Activated CD4-positive, alpha-beta T cell treated with anti-CD3 and anti-CD28 coated beads, Interleukin-10, Interleukin-2, amounts not matched to agents 100 ng/mL and 50 ng/mL, durations not matched to agents 16 hours and 8 hours (primary cell): ENCODE measurements around the gene NR6A1.

Source experiments
- DNase-seq: peaks from one replicate; pipeline ENCODE4 v3.0.0-alpha.2; 2020

The NR6A1 gene

GRCh38 chr9:124498040-124498439 lies 273.1 kb downstream of the NR6A1 start:
- DNase-seq, result no peak

- DNase-seq, result no peak
Measured at GRCh38 chr9:124497441-124497840, 273.7 kb downstream of the NR6A1 start.

- DNase-seq, result no peak
Measured at GRCh38 chr9:124496463-124496862, 274.6 kb downstream of the NR6A1 start.

GRCh38 chr9:124496075-124496449 lies 275.0 kb downstream of the NR6A1 start:
- DNase-seq, result no peak

GRCh38 chr9:124495126-124496074 lies 275.7 kb downstream of the NR6A1 start:
- DNase-seq, result no peak

GRCh38 chr9:124493794-124494479 lies 277.2 kb downstream of the NR6A1 start:
- no peak for DNase-seq

- no peak for DNase-seq
Measured at GRCh38 chr9:124493218-124493617, 277.9 kb downstream of the NR6A1 start.

GRCh38 chr9:124492818-124493217 lies 278.3 kb downstream of the NR6A1 start:
- no peak for DNase-seq

- no peak for DNase-seq
Measured at GRCh38 chr9:124491049-124491975, 279.8 kb downstream of the NR6A1 start.

GRCh38 chr9:124490004-124490403 lies 281.1 kb downstream of the NR6A1 start:
- no peak for DNase-seq

GRCh38 chr9:124489222-124489621 lies 281.9 kb downstream of the NR6A1 start:
- no peak for DNase-seq

GRCh38 chr9:124488641-124489210 lies 282.4 kb downstream of the NR6A1 start:
- DNase-seq, result no peak

- no peak for DNase-seq
Measured at GRCh38 chr9:124487260-124488182, 283.6 kb downstream of the NR6A1 start.

- DNase-seq, result no peak
Measured at GRCh38 chr9:124486778-124487259, 284.3 kb downstream of the NR6A1 start.

- DNase-seq, result no peak
Measured at GRCh38 chr9:124485936-124486335, 285.2 kb downstream of the NR6A1 start.

- no peak for DNase-seq
Measured at GRCh38 chr9:124485201-124485600, 285.9 kb downstream of the NR6A1 start.

GRCh38 chr9:124483481-124483880 lies 287.6 kb downstream of the NR6A1 start:
- no peak for DNase-seq

GRCh38 chr9:124482431-124483031 lies 288.6 kb downstream of the NR6A1 start:
- no peak for DNase-seq

GRCh38 chr9:124481115-124481514 lies 290.0 kb downstream of the NR6A1 start:
- DNase-seq, result no peak

- DNase-seq, result peak; percentile 26
Measured at GRCh38 chr9:124480621-124480981, 290.5 kb downstream of the NR6A1 start.
